ENCODE data around the gene TNIP2. TPM values are rescaled to one million over a fixed set of nuclear protein-coding genes. Genes with fewer than 3 reads are reported as not detected.
A peak's percentile ranks its signal among the peaks of the same experiment; 100 is the strongest.

TNIP2 gene
- total RNA-seq, 2 donors from 2014 or later, result 67.3 to 84.8 TPM

GRCh38 chr4:2789351-2789750 is 33.2 kb upstream of the TNIP2 start:
- DNase-seq (ENCODE audit: low spot score), result no peak

GRCh38 chr4:2788532-2789103 is 32.5 kb upstream of the TNIP2 start:
- no peak overlapping the region for H3K27ac ChIP-seq
- H3K9me3 ChIP-seq, result no peaks in the 10 kb centered on the region
- no peak overlapping the region for H3K4me3 ChIP-seq
- ATAC-seq (ENCODE audit: insufficient number of reproducible peaks, low FRiP score, low read depth) (no peak), DNase-seq (ENCODE audit: low spot score) (no peak)
- peaks cover 9 to 20% of the 10 kb centered on the region in 2 donors for H3K4me1 ChIP-seq (ENCODE audit: control insufficient read depth in 1 of 2, low read depth in 2 of 2)
- TF ChIP-seq CTCF (IDR thresholded peaks at IDR 0.05), result no peak
- H3K27me3 ChIP-seq (replicated peaks; ENCODE audit: insufficient read depth), result no peaks in the 10 kb centered on the region
- no peaks in the 10 kb centered on the region for H3K36me3 ChIP-seq

More at GRCh38 chr4:2789351-2789750, 33.2 kb upstream of the TNIP2 start:
- H3K27ac ChIP-seq, result no peak overlapping the region
- no peak for ATAC-seq (ENCODE audit: insufficient number of reproducible peaks, low FRiP score, low read depth)
- no peak overlapping the region for H3K4me3 ChIP-seq
- H3K36me3 ChIP-seq, result no peaks in the 10 kb centered on the region
- no peaks in the 10 kb centered on the region for H3K27me3 ChIP-seq (replicated peaks; ENCODE audit: insufficient read depth)
- H3K4me1 ChIP-seq (ENCODE audit: control insufficient read depth in 1 of 2, low read depth in 2 of 2), result peaks cover 15 to 27% of the 10 kb centered on the region in 2 donors
- H3K9me3 ChIP-seq, result no peaks in the 10 kb centered on the region
- TF ChIP-seq CTCF (IDR thresholded peaks at IDR 0.05), result no peak

- no peaks in the 10 kb centered on the region for H3K9me3 ChIP-seq
- no peak for DNase-seq (ENCODE audit: low spot score)
- no peaks in the 10 kb centered on the region for H3K27me3 ChIP-seq (replicated peaks; ENCODE audit: insufficient read depth)
- no peak for ATAC-seq (ENCODE audit: insufficient number of reproducible peaks, low FRiP score, low read depth)
- H3K36me3 ChIP-seq, result no peaks in the 10 kb centered on the region
- H3K4me1 ChIP-seq (ENCODE audit: control insufficient read depth in 1 of 2, low read depth in 2 of 2), result peaks cover 5 to 15% of the 10 kb centered on the region in 2 donors
- no peak overlapping the region for H3K4me3 ChIP-seq
- TF ChIP-seq CTCF (IDR thresholded peaks at IDR 0.05), result no peak
- H3K27ac ChIP-seq, result peak overlapping the region in 1 of 2 donors; percentile 53
These were observed 32.0 kb upstream of the TNIP2 start for GRCh38 chr4:2788101-2788500.

GRCh38 chr4:2787230-2788100 is 31.3 kb upstream of the TNIP2 start:
- H3K9me3 ChIP-seq, result no peaks in the 10 kb centered on the region
- TF ChIP-seq CTCF (IDR thresholded peaks at IDR 0.05), result no peak
- ATAC-seq (ENCODE audit: insufficient number of reproducible peaks, low FRiP score, low read depth), result no peak
- no peaks in the 10 kb centered on the region for H3K27me3 ChIP-seq (replicated peaks; ENCODE audit: insufficient read depth)
- no peaks in the 10 kb centered on the region for H3K36me3 ChIP-seq
- peaks cover 5 to 15% of the 10 kb centered on the region in 2 donors for H3K4me1 ChIP-seq (ENCODE audit: control insufficient read depth in 1 of 2, low read depth in 2 of 2)
- H3K4me3 ChIP-seq, result no peak overlapping the region
- no peak for DNase-seq (ENCODE audit: low spot score)
- peak overlapping the region in 1 of 2 donors; percentile 53 for H3K27ac ChIP-seq

GRCh38 chr4:2786794-2787229 is 30.7 kb upstream of the TNIP2 start:
- no peak for ATAC-seq (ENCODE audit: insufficient number of reproducible peaks, low FRiP score, low read depth)
- DNase-seq (ENCODE audit: low spot score), result no peak
- no peaks in the 10 kb centered on the region for H3K9me3 ChIP-seq
- no peak for TF ChIP-seq CTCF (IDR thresholded peaks at IDR 0.05)
- no peaks in the 10 kb centered on the region for H3K36me3 ChIP-seq
- no peak overlapping the region for H3K27ac ChIP-seq
- no peaks in the 10 kb centered on the region for H3K27me3 ChIP-seq (replicated peaks; ENCODE audit: insufficient read depth)
- H3K4me3 ChIP-seq, result no peak overlapping the region
- peaks cover 5 to 15% of the 10 kb centered on the region in 2 donors for H3K4me1 ChIP-seq (ENCODE audit: control insufficient read depth in 1 of 2, low read depth in 2 of 2)

All from thoracic aorta (tissue), 2 donors.